NCI-H510A (cell line): ENCODE results near the gene IL6ST.

Experiments
- DNase-seq: peaks from one replicate; lab custom pipeline; 2025; lab: John Stamatoyannopoulos, UW

The IL6ST gene

DNA sequence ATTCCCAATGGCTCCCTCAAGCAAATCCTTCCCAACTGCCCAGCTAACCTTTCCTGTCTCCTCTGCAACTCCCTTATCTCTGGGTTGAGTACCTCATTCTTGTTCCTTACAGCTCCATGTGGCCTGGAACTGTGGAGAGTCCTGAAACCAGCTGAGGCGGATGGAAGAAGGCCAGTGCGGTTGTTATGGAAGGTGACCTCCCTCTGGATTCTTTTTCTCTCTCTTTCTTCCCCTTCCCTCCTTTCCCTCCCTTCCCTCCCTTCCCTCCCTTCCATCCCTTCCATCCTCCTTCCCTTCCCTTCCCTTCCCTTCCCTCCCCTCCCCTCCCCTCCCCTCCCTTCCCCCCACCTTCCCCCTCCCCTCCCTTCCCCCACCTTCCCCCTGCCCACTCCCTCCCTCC is 98.5 kb downstream of the IL6ST start:
- DNase-seq, result no peak

DNA sequence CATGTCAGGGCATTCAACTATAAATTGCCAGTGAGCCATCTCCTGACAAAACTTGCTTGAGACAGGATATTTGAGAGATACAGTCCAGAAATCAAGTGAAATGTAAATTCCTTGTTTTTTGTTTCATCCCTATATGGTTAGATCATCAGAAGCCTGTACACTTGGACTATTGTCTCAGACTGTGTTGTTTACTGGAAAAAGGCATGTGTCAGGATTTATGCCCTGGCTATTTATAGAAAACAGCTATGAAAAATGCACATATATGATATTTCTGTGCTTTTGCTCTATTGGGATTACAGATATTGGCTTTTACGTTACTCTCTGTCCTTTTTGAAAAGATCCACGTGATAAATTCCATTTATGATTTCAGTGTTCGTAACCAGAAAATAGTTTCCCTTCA is 99.4 kb downstream of the IL6ST start:
- DNase-seq, result no peak

DNA sequence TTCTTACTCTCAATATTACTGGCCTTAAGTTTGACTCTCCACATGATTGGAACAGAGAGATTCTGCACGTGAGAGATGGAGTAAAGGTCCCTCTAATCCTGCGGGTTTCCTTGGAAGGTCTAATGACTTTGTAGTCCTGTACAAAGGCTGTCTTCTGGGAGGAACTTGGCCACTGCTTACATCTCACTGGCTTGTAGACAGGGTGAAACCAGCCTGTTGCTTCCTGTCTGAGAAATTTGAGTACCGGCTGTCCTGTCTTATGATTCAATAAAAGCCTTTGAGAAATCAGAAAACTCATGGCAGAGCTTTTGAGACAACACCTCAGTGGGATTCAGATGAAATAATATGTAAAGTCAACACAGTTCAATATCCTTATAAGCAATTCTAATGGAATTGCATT is 100.6 kb downstream of the IL6ST start:
- no peak for DNase-seq

- no peak for DNase-seq
Measured at GRCh38 chr5:55892479-55892878, 102.3 kb downstream of the IL6ST start.

- DNase-seq, result no peak
Measured at GRCh38 chr5:55888205-55888604, 106.6 kb downstream of the IL6ST start.

DNA sequence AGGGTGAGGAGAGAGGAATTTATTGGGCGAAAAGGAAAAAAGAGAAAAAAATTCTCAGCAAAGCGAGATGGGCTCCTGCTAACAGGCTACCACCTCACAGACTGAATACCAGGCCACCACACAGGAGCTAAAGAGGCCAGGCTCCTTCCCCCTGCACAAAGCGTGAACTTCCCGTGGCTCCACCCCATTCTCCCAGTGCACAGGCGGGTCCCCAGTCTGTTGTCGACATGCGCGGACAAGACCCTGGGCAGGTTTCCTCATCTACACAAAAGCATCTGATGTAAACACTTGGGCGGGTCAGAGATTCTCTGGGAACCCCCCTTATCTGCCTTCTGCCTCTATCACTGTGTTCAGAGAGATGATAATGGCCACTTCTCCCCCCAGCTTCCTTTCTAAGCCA is 109.4 kb downstream of the IL6ST start:
- no peak for DNase-seq
